ENCODE measurements around the gene VWA5B1.

VWA5B1 gene

DNA sequence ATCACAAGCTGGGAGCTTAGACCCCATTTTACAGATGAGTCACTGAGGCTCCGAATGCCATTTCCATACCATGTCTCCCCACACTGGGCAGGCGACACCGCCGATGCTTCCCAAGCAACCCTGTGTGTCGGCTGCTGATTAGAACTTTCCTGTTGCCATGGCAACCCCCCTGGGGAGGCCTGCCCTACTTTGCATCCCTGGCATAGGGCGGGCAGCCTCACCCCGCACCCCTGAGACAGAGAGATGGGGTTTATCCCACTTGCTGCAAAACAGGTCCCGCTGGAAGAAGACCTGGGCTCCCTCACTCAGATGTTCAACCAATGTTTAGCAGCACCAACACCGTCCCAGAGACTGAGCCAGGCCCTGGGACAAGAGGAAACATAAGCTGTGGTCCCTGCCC, 113.8 kb downstream of the VWA5B1 start:
- Histone ChIP-seq H3K4me1 (ENCODE audit: low read length) (no peaks in the 10 kb centered on the region), H3K27ac (ENCODE audit: low read length) (no peak overlapping the region), H3K79me2 (ENCODE audit: low read length) (no peaks in the 10 kb centered on the region), H3K9ac (ENCODE audit: low read length) (no peak overlapping the region), H3F3A (ENCODE audit: insufficient read depth, low read length) (no peaks in the 10 kb centered on the region), H3K9me3 (replicated peaks; ENCODE audit: insufficient read depth, low read length) (no peaks in the 10 kb centered on the region), H3K9me2 (replicated peaks; ENCODE audit: insufficient read depth, low read length) (no peaks in the 10 kb centered on the region), H2AFZ (ENCODE audit: low read length) (no peak overlapping the region), H3K4me2 (ENCODE audit: low read depth, low read length) (no peak overlapping the region), H4K20me1 (ENCODE audit: insufficient read depth, low read length) (no peaks in the 10 kb centered on the region), H3K36me3 (replicated peaks; ENCODE audit: insufficient read depth, low read length) (no peaks in the 10 kb centered on the region), H3K27me3 (replicated peaks; ENCODE audit: insufficient read depth, low read length) (peaks cover 85% of the 10 kb centered on the region), H3K4me3 (ENCODE audit: low read length) (no peak overlapping the region)
- no peak for TF ChIP-seq EZH2phosphoT487 (IDR thresholded peaks at IDR 0.05; ENCODE audit: low read length)
- TF ChIP-seq, protein P1, sequence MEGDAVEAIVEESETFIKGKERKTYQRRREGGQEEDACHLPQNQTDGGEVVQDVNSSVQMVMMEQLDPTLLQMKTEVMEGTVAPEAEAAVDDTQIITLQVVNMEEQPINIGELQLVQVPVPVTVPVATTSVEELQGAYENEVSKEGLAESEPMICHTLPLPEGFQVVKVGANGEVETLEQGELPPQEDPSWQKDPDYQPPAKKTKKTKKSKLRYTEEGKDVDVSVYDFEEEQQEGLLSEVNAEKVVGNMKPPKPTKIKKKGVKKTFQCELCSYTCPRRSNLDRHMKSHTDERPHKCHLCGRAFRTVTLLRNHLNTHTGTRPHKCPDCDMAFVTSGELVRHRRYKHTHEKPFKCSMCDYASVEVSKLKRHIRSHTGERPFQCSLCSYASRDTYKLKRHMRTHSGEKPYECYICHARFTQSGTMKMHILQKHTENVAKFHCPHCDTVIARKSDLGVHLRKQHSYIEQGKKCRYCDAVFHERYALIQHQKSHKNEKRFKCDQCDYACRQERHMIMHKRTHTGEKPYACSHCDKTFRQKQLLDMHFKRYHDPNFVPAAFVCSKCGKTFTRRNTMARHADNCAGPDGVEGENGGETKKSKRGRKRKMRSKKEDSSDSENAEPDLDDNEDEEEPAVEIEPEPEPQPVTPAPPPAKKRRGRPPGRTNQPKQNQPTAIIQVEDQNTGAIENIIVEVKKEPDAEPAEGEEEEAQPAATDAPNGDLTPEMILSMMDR (IDR thresholded peaks at IDR 0.05; ENCODE audit: low read length) = no peak
- TF ChIP-seq EZH2 (optimal IDR thresholded peaks at IDR 0.05; ENCODE audit: low read depth, low read length) = no peak
- no peak for DNase-seq
